OCI-LY7 (cell line): ENCODE results near the gene BMI1. TPM values are rescaled to one million over a fixed set of nuclear protein-coding genes. Genes with fewer than 3 reads are reported as not detected.

Experiments used
- BruUV-seq: library from RNA; stranded (reverse); fragments of 400-500 nt; replicated peaks from 2 replicates; lab custom pipeline; 2021; lab: Mats Ljungman, UMichigan
- CTCF ChIA-PET: fragments of 300-600 bp; sonication (Branson Sonifier 250); formaldehyde crosslinking; loops from one replicate; lab custom pipeline; 2022; ENCODE audit warnings: antibody characterized with exemption; ENCODE audit not compliant: unreplicated experiment; lab: Charles Lee
- POLR2A ChIA-PET: fragments of 300-600 bp; sonication (Branson Sonifier 250); formaldehyde crosslinking; loops from one replicate; lab custom pipeline; 2022; ENCODE audit warnings: antibody characterized with exemption; lab: Charles Lee
- DNase-seq: peaks from one replicate; pipeline ENCODE4 v3.0.0-alpha.2; 2015; ENCODE audit warnings: low spot score
- H2AFZ ChIP-seq: fragments of 200-600 bp; sonication (generic), shearing (Covaris generic); 2 replicates; pipeline ENCODE4 v1.6.1; 2014; ENCODE audit warnings: mild to moderate bottlenecking, antibody characterized with exemption, low read length, moderate library complexity
- H3K27ac ChIP-seq: fragments of 200-600 bp; sonication (generic); 2 replicates; pipeline ENCODE4 v1.5.1; 2014; ENCODE audit warnings: mixed run types, low read depth, mild to moderate bottlenecking, moderate library complexity, low read length, inconsistent platforms; ENCODE audit not compliant: poor library complexity, severe bottlenecking
- H3K36me3 ChIP-seq: fragments of 200-600 bp; sonication (generic); 2 replicates; pipeline ENCODE4 v1.6.1; 2014; ENCODE audit warnings: mild to moderate bottlenecking, antibody characterized with exemption, low read length, moderate library complexity, mixed read lengths; ENCODE audit not compliant: insufficient read depth
- H3K4me1 ChIP-seq: fragments of 200-600 bp; sonication (generic); 2 replicates; pipeline ENCODE4 v1.5.1; 2014; ENCODE audit warnings: mild to moderate bottlenecking, low read length; ENCODE audit not compliant: insufficient read depth, poor library complexity, severe bottlenecking
- H3K4me2 ChIP-seq: fragments of 200-600 bp; sonication (generic); 2 replicates; pipeline ENCODE4 v1.6.1; 2014; ENCODE audit warnings: mild to moderate bottlenecking, low read length
- H3K4me3 ChIP-seq: fragments of 200-600 bp; sonication (generic); 2 replicates; pipeline ENCODE4 v1.5.1; 2014; ENCODE audit warnings: mild to moderate bottlenecking, low read depth, low read length; ENCODE audit not compliant: poor library complexity, severe bottlenecking
- H3K79me2 ChIP-seq: fragments of 200-600 bp; sonication (generic); 2 replicates; pipeline ENCODE4 v1.6.1; 2016; ENCODE audit warnings: low read depth, mild to moderate bottlenecking, low read length, moderate library complexity, mixed read lengths; ENCODE audit not compliant: insufficient read depth
- H3K9me2 ChIP-seq: fragments of 200-600 bp; sonication (generic); 2 replicates; pipeline ENCODE4 v1.6.1; 2016; ENCODE audit warnings: mild to moderate bottlenecking, low read length, mixed read lengths; ENCODE audit not compliant: insufficient read depth
- H3K9me3 ChIP-seq: fragments of 200-600 bp; sonication (generic); 2 replicates; pipeline ENCODE4 v1.6.1; 2014; ENCODE audit warnings: mild to moderate bottlenecking, mixed run types, low read length, mixed read lengths
- H4K20me1 ChIP-seq: fragments of 200-600 bp; sonication (generic); 2 replicates; pipeline ENCODE4 v1.6.1; 2014; ENCODE audit warnings: mild to moderate bottlenecking, antibody characterized with exemption, low read length, moderate library complexity, mixed read lengths; ENCODE audit not compliant: insufficient read depth
- CTCF ChIP-seq: fragments of 200-600 bp; sonication (generic); conservative IDR thresholded peaks from 2 replicates; pipeline ENCODE4 v1.5.1; 2014; ENCODE audit warnings: mild to moderate bottlenecking, antibody characterized with exemption, low read length, moderate library complexity, mixed read lengths
- EZH2phosphoT487 ChIP-seq: fragments of 200-600 bp; sonication (generic); IDR thresholded peaks from 2 replicates; pipeline ENCODE4 v1.6.1; 2018; ENCODE audit warnings: low read depth, borderline replicate concordance, mild to moderate bottlenecking, mixed run types, antibody characterized with exemption, low read length, moderate library complexity, mixed read lengths
- intact Hi-C: fragments of 100-400 bp; cut with micrococcal nuclease; formaldehyde crosslinking; loops from one replicate; pipeline ENCODE4 v1.10.0; 2022; ENCODE audit not compliant: unreplicated experiment
- total RNA-seq, 2 experiments: library from RNA; depleted of rRNA in 1 of 2; stranded (reverse); fragments of >200 nt in 1 of 2; shearing (Covaris generic) in 1 of 2; gene quantifications; 2 replicates each; pipeline ENCODE4 v1.2.3, GENCODE V29; 2014 to 2022

The BMI1 gene
- total RNA-seq, 2 experiments from 2014 or later = 7.4 to 17.8 TPM

- no peak for TF ChIP-seq CTCF
- TF ChIP-seq EZH2phosphoT487 = peak; percentile 77; the same call in 1 of the 2 replicates
- Histone ChIP-seq H3K9me2 (no peaks in the 10 kb centered on the region), H3K36me3 (no peaks in the 10 kb centered on the region), H3K4me1 (peaks cover 31% of the 10 kb centered on the region), H3K4me3 (peak overlapping the region; percentile 80), H2AFZ (peak overlapping the region; percentile 63; the same call in 1 of the 2 replicates), H3K4me2 (peak overlapping the region; percentile 85), H4K20me1 (peaks cover 51% of the 10 kb centered on the region), H3K9me3 (no peaks in the 10 kb centered on the region), H3K79me2 (0 out of 2 replicates have a peak, but pooled peaks cover 11% of the 10 kb centered on the region), H3K27ac (no peak overlapping the region)
- no TSS peak for BruUV-seq
- intact Hi-C loops = loop anchor here (2.0 to 5.0 kb wide), 2 partner anchors 57 to 789 kb away; partner anchors contain the start of gene MLLT10
- ChIA-PET CTCF (no interaction called here), POLR2A (interaction anchor here (1.0 kb wide), 1 partner anchor 91 kb away, joined by 3 read pairs; no protein-coding TSS in a partner anchor)
- DNase-seq = peak; percentile 75
These were observed 441 bp downstream of the BMI1 start for GRCh38 chr10:22321156-22321923.

GRCh38 chr10:22321924-22322640 lies 1.2 kb downstream of the BMI1 start:
- ChIA-PET CTCF (interaction anchor here (1.1 kb wide), 1 partner anchor 18 kb away, joined by 4 read pairs; no protein-coding TSS in a partner anchor), POLR2A (interaction anchor here (0.6 to 1.0 kb wide), 3 partner anchors 18 to 91 kb away, joined by 3 to 4 read pairs (median 3); no protein-coding TSS in a partner anchor)
- H3K4me1 ChIP-seq = peaks cover 28% of the 10 kb centered on the region
- H4K20me1 ChIP-seq = peaks cover 54% of the 10 kb centered on the region
- no peak overlapping the region for H2AFZ ChIP-seq
- TF ChIP-seq CTCF = no peak
- TF ChIP-seq EZH2phosphoT487 = peak; percentile 100
- no peaks in the 10 kb centered on the region for H3K36me3 ChIP-seq
- 0 out of 2 replicates have a peak, but pooled peaks cover 11% of the 10 kb centered on the region for H3K79me2 ChIP-seq
- H3K4me2 ChIP-seq = peak overlapping the region; percentile 85
- no peaks in the 10 kb centered on the region for H3K9me2 ChIP-seq
- DNase-seq = peak; percentile 20
- intact Hi-C loops = loop anchor here (2.0 to 5.0 kb wide), 2 partner anchors 57 to 790 kb away; partner anchors contain the start of gene MLLT10
- H3K4me3 ChIP-seq = peak overlapping the region; percentile 69
- no peak overlapping the region for H3K27ac ChIP-seq
- no peaks in the 10 kb centered on the region for H3K9me3 ChIP-seq
- BruUV-seq = no TSS peak
